Bronchial epithelial cell (primary cell): ENCODE measurements around the gene CCL27. TPM values are rescaled to one million over a fixed set of nuclear protein-coding genes. Genes with fewer than 3 reads are reported as not detected.

Experiments
- total RNA-seq: library from RNA; depleted of rRNA; stranded (reverse); fragments of >200 nt; gene quantifications from 2 replicates; pipeline ENCODE4 v1.2.1, GENCODE V29; 2014

Gene CCL27
- total RNA-seq, 1 donor from 2014 or later: 0.26 TPM

Other genes with a start within 250 kb of the CCL27 start
- 3.9 and 5.4 TPM in 2 replicates for gene FAM219A, start 204.1 kb downstream of the CCL27 start, total RNA-seq
- not detected in 2 replicates for gene DNAI1, start 203.9 kb downstream of the CCL27 start, total RNA-seq
- gene ENHO, start 139.7 kb downstream of the CCL27 start, total RNA-seq: 0.13 TPM in 1 of 2 replicates, not detected in the other
- not detected in 2 replicates for gene CNTFR, start 72.9 kb downstream of the CCL27 start, total RNA-seq
- 45.8 and 49.3 TPM in 2 replicates for gene RPP25L, start 50.6 kb downstream of the CCL27 start, total RNA-seq
- gene DCTN3, start 42.2 kb downstream of the CCL27 start, total RNA-seq: 57.1 and 73.4 TPM in 2 replicates
- gene ARID3C, start 33.6 kb downstream of the CCL27 start, total RNA-seq: 0.26 TPM in 1 of 2 replicates, not detected in the other
- 62.5 and 74.8 TPM in 2 replicates for gene SIGMAR1, start 24.9 kb downstream of the CCL27 start, total RNA-seq
- 11.3 and 13.6 TPM in 2 replicates for gene GALT, start 16.0 kb downstream of the CCL27 start, total RNA-seq
- 0.79 and 1.0 TPM in 2 replicates for gene IL11RA, start 10.5 kb downstream of the CCL27 start, total RNA-seq
- not detected in 2 replicates for gene CCL19, start 28.6 kb upstream of the CCL27 start, total RNA-seq
- not detected in 2 replicates for gene CCL21, start 47.5 kb upstream of the CCL27 start, total RNA-seq